HepG2 (cell line): ENCODE measurements around the gene TOM1L1. TPM values are rescaled to one million over a fixed set of nuclear protein-coding genes. Genes with fewer than 3 reads are reported as not detected.

ENCODE experiments used
- ARNTL ChIP-seq: sonication (generic); formaldehyde crosslinking; IDR thresholded peaks from 2 replicates; pipeline ENCODE4 v1.4.0; 2020; ENCODE audit warnings: mild to moderate bottlenecking, missing genetic modification reagents
- BRD4 ChIP-seq: sonication (generic); formaldehyde crosslinking; IDR thresholded peaks from 2 replicates; pipeline ENCODE4 v1.4.0; 2020; ENCODE audit warnings: missing genetic modification reagents
- DR1 ChIP-seq: sonication (generic); formaldehyde crosslinking; IDR thresholded peaks from 2 replicates; pipeline ENCODE4 v1.8.0; 2021; ENCODE audit warnings: mild to moderate bottlenecking, missing genetic modification reagents, inconsistent platforms
- E2F5 ChIP-seq: sonication (generic); formaldehyde crosslinking; conservative IDR thresholded peaks from 2 replicates; pipeline ENCODE4 v1.4.0; 2020; ENCODE audit warnings: missing genetic modification reagents
- FIP1L1 ChIP-seq: fragments of 200-400 bp; formaldehyde crosslinking; IDR thresholded peaks from 2 replicates; pipeline ENCODE4 v1.6.1; 2018; ENCODE audit warnings: low read depth, mild to moderate bottlenecking, low read length, moderate library complexity, borderline replicate concordance; ENCODE audit not compliant: insufficient read depth
- MIER2 ChIP-seq: IDR thresholded peaks from 2 replicates; pipeline ENCODE4 v1.6.1; 2016; ENCODE audit warnings: missing biosample characterization, missing genetic modification reagents
- NAIF1 ChIP-seq: sonication (generic); formaldehyde crosslinking; IDR thresholded peaks from 2 replicates; pipeline ENCODE4 v1.5.0; 2020; ENCODE audit warnings: mild to moderate bottlenecking, missing genetic modification reagents, borderline replicate concordance
- NFKB2 ChIP-seq: sonication (generic); formaldehyde crosslinking; IDR thresholded peaks from 2 replicates; pipeline ENCODE4 v1.4.0; 2020; ENCODE audit warnings: missing genetic modification reagents, borderline replicate concordance
- NR3C1 ChIP-seq: sonication (generic); formaldehyde crosslinking; IDR thresholded peaks from 2 replicates; pipeline ENCODE4 v1.4.0; 2020; ENCODE audit warnings: missing genetic modification reagents
- RAD21 ChIP-seq: fragments of 450-650 bp; formaldehyde crosslinking; IDR thresholded peaks from 2 replicates; pipeline ENCODE4 v1.5.0; 2020; ENCODE audit warnings: mild to moderate bottlenecking
- RCOR2 ChIP-seq: IDR thresholded peaks from 2 replicates; pipeline ENCODE4 v1.6.1; 2016; ENCODE audit warnings: missing biosample characterization, missing genetic modification reagents
- SMC3 ChIP-seq: IDR thresholded peaks from 2 replicates; pipeline ENCODE4 v1.6.1; 2011; ENCODE audit warnings: low read length, improper control_type of control experiment
- ZBTB10 ChIP-seq: sonication (generic); formaldehyde crosslinking; IDR thresholded peaks from 2 replicates; pipeline ENCODE4 v1.4.0; 2020; ENCODE audit warnings: missing genetic modification reagents, borderline replicate concordance
- ZBTB3 ChIP-seq: sonication (generic); formaldehyde crosslinking; IDR thresholded peaks from 2 replicates; pipeline ENCODE4 v1.4.0; 2020; ENCODE audit warnings: low read depth, mild to moderate bottlenecking, moderate library complexity, missing genetic modification reagents, borderline replicate concordance
- ZBTB33 ChIP-seq: sonication (generic); formaldehyde crosslinking; IDR thresholded peaks from 2 replicates; pipeline ENCODE4 v1.4.0; 2020; ENCODE audit warnings: missing genetic modification reagents
- ZFX ChIP-seq: sonication (generic); formaldehyde crosslinking; IDR thresholded peaks from 2 replicates; pipeline ENCODE4 v1.4.0; 2020; ENCODE audit warnings: mild to moderate bottlenecking, low read depth, missing genetic modification reagents, moderate library complexity
- ZNF333 ChIP-seq: sonication (generic); formaldehyde crosslinking; IDR thresholded peaks from 2 replicates; pipeline ENCODE4 v1.4.0; 2020; ENCODE audit warnings: mild to moderate bottlenecking, missing genetic modification reagents, borderline replicate concordance
- ZNF354B ChIP-seq: sonication (generic); formaldehyde crosslinking; IDR thresholded peaks from 2 replicates; pipeline ENCODE4 v1.8.0; 2022; ENCODE audit warnings: mild to moderate bottlenecking, missing genetic modification reagents
- ZNF496 ChIP-seq: sonication (generic); formaldehyde crosslinking; IDR thresholded peaks from 2 replicates; pipeline ENCODE4 v1.8.1; 2023; ENCODE audit warnings: mild to moderate bottlenecking, moderate library complexity, missing genetic modification reagents; ENCODE audit not compliant: insufficient replicate concordance
- ZNF557 ChIP-seq: sonication (generic); formaldehyde crosslinking; IDR thresholded peaks from 2 replicates; pipeline ENCODE4 v1.4.0; 2020; ENCODE audit warnings: missing genetic modification reagents
- ZNF749 ChIP-seq: sonication (generic); formaldehyde crosslinking; IDR thresholded peaks from 2 replicates; pipeline ENCODE4 v1.8.0; 2022; ENCODE audit warnings: mild to moderate bottlenecking, missing genetic modification reagents, moderate library complexity, borderline replicate concordance
- ZNF800 ChIP-seq: sonication (generic); formaldehyde crosslinking; IDR thresholded peaks from 2 replicates; pipeline ENCODE4 v1.4.0; 2020; ENCODE audit warnings: missing genetic modification reagents
- polyA plus RNA-seq, 8 experiments: library from polyadenylated mRNA; depleted of rRNA in 3 of 8; stranded (reverse) in 7 of 8; unstranded in 1 of 8; fragments of >200 nt; fragmentation: Illumina TruSeq in 4 of 8; extraction: Trizol in 4 of 8; gene quantifications; 2 replicates each; pipeline versions ENCODE4 v1.2.1 to v1.2.3, GENCODE V29; 2011 to 2016; ENCODE audit warnings: low read depth in 4 of 8, missing spikeins in 1 of 8, mixed read lengths in 1 of 8; ENCODE audit not compliant: insufficient read depth in 1 of 8
- total RNA-seq, 5 experiments: library from RNA; depleted of rRNA; stranded (reverse); fragments of >200 nt; fragmentation: Illumina TruSeq; extraction: Trizol; gene quantifications; 2 replicates each; pipeline ENCODE4 v1.2.3, GENCODE V29; 2016; ENCODE audit warnings: low read depth in 1 of 5

Gene TOM1L1
- total and polyA plus RNA-seq, 2 of the 13 experiments (the other 11 are each of a cell fraction or from before 2014, with no cell fraction given), result 45.3 to 51.3 TPM

- TF ChIP-seq NR3C1 (CRISPR knock-in tag) (no peak), NFKB2 (CRISPR knock-in tag) (peak; percentile 61; the same call in 1 of the 2 replicates), ZBTB33 (CRISPR knock-in tag) (peak; percentile 35; the same call in 1 of the 2 replicates), ZFX (CRISPR knock-in tag) (peak; percentile 72; the same call in 1 of the 2 replicates), RAD21 (CRISPR knock-in tag) (peak; percentile 36; the same call in 1 of the 2 replicates), ZNF354B (CRISPR knock-in tag) (peak; percentile 82; the same call in 1 of the 2 replicates), MIER2 (CRISPR knock-in tag) (no peak; the same call in 1 of the 2 replicates), DR1 (CRISPR knock-in tag) (peak; percentile 95), ARNTL (no peak), ZBTB3 (CRISPR knock-in tag) (no peak), ZNF333 (no peak; the same call in 1 of the 2 replicates), SMC3 (no peak), E2F5 (CRISPR knock-in tag) (peak; percentile 69), ZBTB10 (CRISPR knock-in tag) (peak; percentile 90), ZNF557 (CRISPR knock-in tag) (no peak), ZNF800 (CRISPR knock-in tag) (no peak; the same call in 1 of the 2 replicates), BRD4 (CRISPR knock-in tag) (peak; percentile 63; the same call in 1 of the 2 replicates), FIP1L1 (no peak), ZNF496 (CRISPR knock-in tag) (no peak), ZNF749 (CRISPR knock-in tag) (peak; percentile 83; the same call in 1 of the 2 replicates), RCOR2 (CRISPR knock-in tag) (0 out of 2 replicates have a peak, but pooled peaks have one; percentile 17), NAIF1 (no peak)
Measured at GRCh38 chr17:54968262-54968987, 67.8 kb downstream of the TOM1L1 start, which contains the start of the genes COX11 and STXBP4 (continued).
